ENCODE results near the gene RPN2. TPM values are rescaled to one million over a fixed set of nuclear protein-coding genes. Genes with fewer than 3 reads are reported as not detected.
A peak's percentile ranks its signal among the peaks of the same experiment; 100 is the strongest.

The RPN2 gene
- total and polyA plus RNA-seq, 2 of the 13 experiments (the other 11 are each of a cell fraction or from before 2014, with no cell fraction given): 587 to 1,818 TPM

DNA sequence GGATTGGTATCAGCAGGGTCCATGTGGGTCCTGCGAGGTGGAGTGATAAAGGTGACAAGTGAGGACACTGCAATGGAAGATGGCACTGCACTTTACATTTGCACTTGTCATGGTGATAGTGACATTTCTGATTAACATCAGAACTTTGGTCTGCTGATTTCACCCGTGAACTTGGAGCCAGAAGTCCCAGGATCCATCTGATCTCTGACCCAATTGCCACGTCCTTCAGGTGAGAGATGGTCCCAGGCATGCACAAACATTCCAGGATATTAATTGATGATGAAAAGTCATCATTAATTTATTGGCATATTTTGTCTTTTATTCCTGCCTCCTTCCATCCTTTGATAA is 92.3 kb downstream of the RPN2 start (continued):
- no peak for TF ChIP-seq ZNF850 (CRISPR knock-in tag; conservative IDR thresholded peaks at IDR 0.05)
- TF ChIP-seq HNF4G (IDR thresholded peaks at IDR 0.05; ENCODE audit: borderline replicate concordance, low read depth, low read length): no peak
- 0 out of 2 replicates have a peak, but pooled peaks have one; percentile 4 for TF ChIP-seq HNF4G (CRISPR knock-in tag; IDR thresholded peaks at IDR 0.05; ENCODE audit: borderline replicate concordance, low read depth)
- TF ChIP-seq, protein P1, sequence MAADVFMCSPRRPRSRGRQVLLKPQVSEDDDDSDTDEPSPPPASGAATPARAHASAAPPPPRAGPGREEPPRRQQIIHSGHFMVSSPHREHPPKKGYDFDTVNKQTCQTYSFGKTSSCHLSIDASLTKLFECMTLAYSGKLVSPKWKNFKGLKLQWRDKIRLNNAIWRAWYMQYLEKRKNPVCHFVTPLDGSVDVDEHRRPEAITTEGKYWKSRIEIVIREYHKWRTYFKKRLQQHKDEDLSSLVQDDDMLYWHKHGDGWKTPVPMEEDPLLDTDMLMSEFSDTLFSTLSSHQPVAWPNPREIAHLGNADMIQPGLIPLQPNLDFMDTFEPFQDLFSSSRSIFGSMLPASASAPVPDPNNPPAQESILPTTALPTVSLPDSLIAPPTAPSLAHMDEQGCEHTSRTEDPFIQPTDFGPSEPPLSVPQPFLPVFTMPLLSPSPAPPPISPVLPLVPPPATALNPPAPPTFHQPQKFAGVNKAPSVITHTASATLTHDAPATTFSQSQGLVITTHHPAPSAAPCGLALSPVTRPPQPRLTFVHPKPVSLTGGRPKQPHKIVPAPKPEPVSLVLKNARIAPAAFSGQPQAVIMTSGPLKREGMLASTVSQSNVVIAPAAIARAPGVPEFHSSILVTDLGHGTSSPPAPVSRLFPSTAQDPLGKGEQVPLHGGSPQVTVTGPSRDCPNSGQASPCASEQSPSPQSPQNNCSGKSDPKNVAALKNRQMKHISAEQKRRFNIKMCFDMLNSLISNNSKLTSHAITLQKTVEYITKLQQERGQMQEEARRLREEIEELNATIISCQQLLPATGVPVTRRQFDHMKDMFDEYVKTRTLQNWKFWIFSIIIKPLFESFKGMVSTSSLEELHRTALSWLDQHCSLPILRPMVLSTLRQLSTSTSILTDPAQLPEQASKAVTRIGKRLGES (CRISPR knock-in tag; IDR thresholded peaks at IDR 0.05; ENCODE audit: borderline replicate concordance): no peak
- TF ChIP-seq, protein P2, sequence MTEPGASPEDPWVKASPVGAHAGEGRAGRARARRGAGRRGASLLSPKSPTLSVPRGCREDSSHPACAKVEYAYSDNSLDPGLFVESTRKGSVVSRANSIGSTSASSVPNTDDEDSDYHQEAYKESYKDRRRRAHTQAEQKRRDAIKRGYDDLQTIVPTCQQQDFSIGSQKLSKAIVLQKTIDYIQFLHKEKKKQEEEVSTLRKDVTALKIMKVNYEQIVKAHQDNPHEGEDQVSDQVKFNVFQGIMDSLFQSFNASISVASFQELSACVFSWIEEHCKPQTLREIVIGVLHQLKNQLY (CRISPR knock-in tag; IDR thresholded peaks at IDR 0.05): no peak
- TF ChIP-seq ZNF547 (CRISPR knock-in tag; IDR thresholded peaks at IDR 0.05): no peak
- TF ChIP-seq, protein P3, sequence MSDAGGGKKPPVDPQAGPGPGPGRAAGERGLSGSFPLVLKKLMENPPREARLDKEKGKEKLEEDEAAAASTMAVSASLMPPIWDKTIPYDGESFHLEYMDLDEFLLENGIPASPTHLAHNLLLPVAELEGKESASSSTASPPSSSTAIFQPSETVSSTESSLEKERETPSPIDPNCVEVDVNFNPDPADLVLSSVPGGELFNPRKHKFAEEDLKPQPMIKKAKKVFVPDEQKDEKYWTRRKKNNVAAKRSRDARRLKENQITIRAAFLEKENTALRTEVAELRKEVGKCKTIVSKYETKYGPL (CRISPR knock-in tag; IDR thresholded peaks at IDR 0.05): no peak
- TF ChIP-seq ZNF20 (CRISPR knock-in tag; IDR thresholded peaks at IDR 0.05): no peak
- no peak for TF ChIP-seq MYC (CRISPR knock-in tag; IDR thresholded peaks at IDR 0.05; ENCODE audit: borderline replicate concordance)

DNA sequence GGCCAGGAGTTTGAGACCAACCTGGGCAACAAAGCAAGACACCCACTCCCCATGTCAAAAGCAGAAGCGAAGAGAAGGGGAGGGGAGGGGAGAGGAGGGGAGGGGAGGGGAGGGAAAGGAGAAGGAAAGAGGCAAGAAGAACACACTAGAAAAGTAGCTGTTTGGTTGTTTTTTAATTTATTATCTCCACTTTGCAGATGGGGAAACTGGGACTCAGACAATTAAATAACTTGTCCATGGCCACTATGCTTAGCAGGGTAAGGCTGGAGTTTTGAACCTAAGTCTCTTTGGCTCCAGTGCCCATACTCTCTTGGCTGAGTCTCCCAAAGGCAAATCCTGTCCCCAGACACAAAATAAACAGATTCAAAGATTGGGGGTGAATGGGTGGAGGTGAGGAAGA is 94.9 kb downstream of the RPN2 start:
- ChIA-PET POLR2A (interaction anchor here (1.2 kb wide), 1 partner anchor 16 kb away, joined by 3 read pairs; the partner anchor contains the start of gene MANBAL), CTCF (ENCODE audit: low intra/inter-chr PET ratio, low total read pairs) (no interaction called here)
- Histone ChIP-seq H4K20me1 (ENCODE audit: insufficient read depth, low read length) (no peaks in the 10 kb centered on the region), H3K27ac (ENCODE audit: extremely low read length, insufficient read depth, low read length) (no peak overlapping the region), H3K9ac (ENCODE audit: insufficient read depth, low read depth, low read length) (no peak overlapping the region), H3K79me2 (ENCODE audit: insufficient read depth, low read length) (no peaks in the 10 kb centered on the region), H3K4me1 (ENCODE audit: insufficient read depth, low read length) (peaks cover 62% of the 10 kb centered on the region), H3K27me3 (ENCODE audit: control insufficient read depth in 1 of 2, insufficient read depth in 2 of 2, low read length in 2 of 2) (no peaks in the 10 kb centered on the region; a peak in 2 of 5 replicates), H2AFZ (ENCODE audit: low read length) (no peak overlapping the region), H3K36me3 (replicated peaks in 1 of 2; ENCODE audit: control insufficient read depth in 1 of 2, insufficient read depth in 2 of 2, low read length in 2 of 2) (no peaks in the 10 kb centered on the region), H3K4me2 (ENCODE audit: low read depth, low read length) (no peak overlapping the region), H3K4me3 (replicated peaks in 1 of 3; ENCODE audit: insufficient read depth in 1 of 3, low read depth in 2 of 3, low read length in 3 of 3) (no peak overlapping the region), H3K9me3 (ENCODE audit: low read length) (no peaks in the 10 kb centered on the region)
- no peak for FAIRE-seq
- in situ Hi-C loops (cut with HindIII; ENCODE audit: extremely low pct_ligation_motif_present, low pct_unique_long_range_greater_than_20kb): loop anchor here (5.0 kb wide), 2 partner anchors 113 to 253 kb away; partner anchors contain the start of gene BLCAP
- intact Hi-C loops (cut with micrococcal nuclease; ENCODE audit: unreplicated experiment): no loop called here
- BruUV-seq (replicated peaks): no TSS peak
- DNase-seq (ENCODE audit: low spot score): no peak
- no peak for ATAC-seq
- WGBS (ENCODE audit: low lambda C conversion rate): 68% methylated on average over 1 of the region's 1 CpG
- TF ChIP-seq GABPA (IDR thresholded peaks at IDR 0.05; ENCODE audit: low read depth, low read length) (no peak), GABPA (CRISPR knock-in tag; IDR thresholded peaks at IDR 0.05; ENCODE audit: low read depth) (no peak), PCBP1 (IDR thresholded peaks at IDR 0.05; ENCODE audit: borderline replicate concordance, low read depth, low read length) (0 out of 2 replicates have a peak, but pooled peaks have one; percentile 32), HNRNPK (IDR thresholded peaks at IDR 0.05; ENCODE audit: low read depth, low read length, poor library complexity, severe bottlenecking) (peak; percentile 91), KLF16 (CRISPR knock-in tag; IDR thresholded peaks at IDR 0.05) (no peak), SOX6 (IDR thresholded peaks at IDR 0.05) (no peak), SOX6 (CRISPR knock-in tag; IDR thresholded peaks at IDR 0.05) (no peak), ZNF3 (CRISPR knock-in tag; IDR thresholded peaks at IDR 0.05) (no peak), POLR2A (IDR thresholded peaks at IDR 0.05; ENCODE audit: insufficient read depth in 1 of 2, low read depth in 2 of 2, low read length in 2 of 2) (no peak)
- TF ChIP-seq, protein P4, sequence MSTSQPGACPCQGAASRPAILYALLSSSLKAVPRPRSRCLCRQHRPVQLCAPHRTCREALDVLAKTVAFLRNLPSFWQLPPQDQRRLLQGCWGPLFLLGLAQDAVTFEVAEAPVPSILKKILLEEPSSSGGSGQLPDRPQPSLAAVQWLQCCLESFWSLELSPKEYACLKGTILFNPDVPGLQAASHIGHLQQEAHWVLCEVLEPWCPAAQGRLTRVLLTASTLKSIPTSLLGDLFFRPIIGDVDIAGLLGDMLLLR (CRISPR knock-in tag; IDR thresholded peaks at IDR 0.05): no peak
- TF ChIP-seq, protein P5, sequence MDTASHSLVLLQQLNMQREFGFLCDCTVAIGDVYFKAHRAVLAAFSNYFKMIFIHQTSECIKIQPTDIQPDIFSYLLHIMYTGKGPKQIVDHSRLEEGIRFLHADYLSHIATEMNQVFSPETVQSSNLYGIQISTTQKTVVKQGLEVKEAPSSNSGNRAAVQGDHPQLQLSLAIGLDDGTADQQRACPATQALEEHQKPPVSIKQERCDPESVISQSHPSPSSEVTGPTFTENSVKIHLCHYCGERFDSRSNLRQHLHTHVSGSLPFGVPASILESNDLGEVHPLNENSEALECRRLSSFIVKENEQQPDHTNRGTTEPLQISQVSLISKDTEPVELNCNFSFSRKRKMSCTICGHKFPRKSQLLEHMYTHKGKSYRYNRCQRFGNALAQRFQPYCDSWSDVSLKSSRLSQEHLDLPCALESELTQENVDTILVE (CRISPR knock-in tag; IDR thresholded peaks at IDR 0.05): no peak

All from HepG2 (cell line).